Endothelial cell of umbilical vein (primary cell): Measurements from ENCODE around the gene FUT6. TPM values are rescaled to one million over a fixed set of nuclear protein-coding genes. Genes with fewer than 3 reads are reported as not detected.

Source experiments
- BruUV-seq: library from RNA; stranded (reverse); fragments of 400-500 nt; replicated peaks from 2 replicates; lab custom pipeline; 2021; lab: Mats Ljungman, UMichigan
- CTCF ChIA-PET: fragments of 300-600, 350-600 bp; sonication (Branson Sonifier 250); formaldehyde crosslinking; loops from one replicate; lab custom pipeline; 2021; ENCODE audit warnings: antibody characterized with exemption, inconsistent platforms; lab: Charles Lee
- POLR2A ChIA-PET: fragments of 300-600, 350-600 bp; sonication (Branson Sonifier 250); formaldehyde crosslinking; loops from one replicate; lab custom pipeline; 2021; ENCODE audit warnings: antibody characterized with exemption, inconsistent platforms; lab: Charles Lee
- DNase-seq: peaks from one replicate; pipeline ENCODE4 v3.0.0-alpha.2; 2011; ENCODE audit warnings: low read depth, low spot score
- FAIRE-seq: peaks from 2 replicates; lab custom pipeline; 2011; peaks lifted over from hg19 to GRCh38; lab: Jason Lieb, UNC
- H2AFZ ChIP-seq: 2 replicates; pipeline ENCODE4 v1.6.0; 2012; ENCODE audit warnings: low read depth, low read length, control low read depth, inconsistent platforms
- H3K27ac ChIP-seq: 2 replicates; pipeline ENCODE4 v1.5.1; 2011; ENCODE audit warnings: low read depth, mild to moderate bottlenecking, control low read depth, low read length, moderate library complexity; ENCODE audit not compliant: insufficient read depth
- H3K27me3 ChIP-seq, 2 experiments: 2 replicates each; pipeline versions ENCODE4 v1.6.0 to v1.6.1; 2011; ENCODE audit warnings: low read length in 2 of 2, mixed read lengths in 1 of 2; ENCODE audit not compliant: control insufficient read depth in 2 of 2, insufficient read depth in 2 of 2
- H3K36me3 ChIP-seq, 2 experiments: 2 replicates in 1 of 2; 3 replicates in 1 of 2; pipeline ENCODE4 v1.5.1; 2011; ENCODE audit warnings: low read length in 2 of 2, mild to moderate bottlenecking in 1 of 2, moderate library complexity in 1 of 2; ENCODE audit not compliant: control insufficient read depth in 2 of 2, insufficient read depth in 2 of 2; ENCODE audit errors: extremely low read depth in 1 of 2
- H3K4me1 ChIP-seq: 3 replicates; pipeline ENCODE4 v1.5.1; 2011; ENCODE audit warnings: mild to moderate bottlenecking, low read length; ENCODE audit not compliant: control insufficient read depth, insufficient read depth; ENCODE audit errors: extremely low read depth
- H3K4me2 ChIP-seq: 2 replicates; pipeline ENCODE4 v1.6.1; 2011; ENCODE audit warnings: low read length, control low read depth, mixed read lengths; ENCODE audit not compliant: insufficient read depth
- H3K4me3 ChIP-seq, 3 experiments: fragments of 200-600 bp in 1 of 3; sonication (generic), shearing (Covaris generic) in 1 of 3; replicated peaks in 1 of 3; 2 replicates each; pipeline ENCODE4 v1.5.1; 2011 to 2016; ENCODE audit warnings: control low read depth in 3 of 3, low read length in 3 of 3, mild to moderate bottlenecking in 2 of 3, inconsistent platforms in 1 of 3, low read depth in 1 of 3, moderate library complexity in 1 of 3; ENCODE audit not compliant: insufficient read depth in 1 of 3
- H3K79me2 ChIP-seq: 2 replicates; pipeline ENCODE4 v1.6.0; 2012; ENCODE audit warnings: low read length, inconsistent platforms; ENCODE audit not compliant: control insufficient read depth, insufficient read depth
- H3K9ac ChIP-seq: replicated peaks from 2 replicates; pipeline ENCODE3; 2011; ENCODE audit warnings: low read length, control low read depth; ENCODE audit not compliant: insufficient read depth; ENCODE audit errors: extremely low read depth
- H3K9me1 ChIP-seq: replicated peaks from 3 replicates; pipeline ENCODE4 v1.6.0; 2011; ENCODE audit warnings: mild to moderate bottlenecking, low read length; ENCODE audit not compliant: control insufficient read depth, insufficient read depth; ENCODE audit errors: extremely low read depth
- H3K9me3 ChIP-seq: replicated peaks from 2 replicates; pipeline ENCODE4 v1.5.1; 2012; ENCODE audit warnings: low read length, inconsistent platforms; ENCODE audit not compliant: control insufficient read depth, insufficient read depth
- H4K20me1 ChIP-seq: replicated peaks from 2 replicates; pipeline ENCODE3; 2011; ENCODE audit warnings: mild to moderate bottlenecking, low read length; ENCODE audit not compliant: control insufficient read depth, insufficient read depth; ENCODE audit errors: extremely low read depth
- CTCF ChIP-seq, 2 donors: IDR thresholded peaks; 1 replicate in 1 of 2; 2 replicates in 1 of 2; pipeline ENCODE4 v1.5.1; 2011; ENCODE audit warnings: low read length in 2 of 2, mild to moderate bottlenecking in 2 of 2, moderate library complexity in 2 of 2, control low read depth in 1 of 2, inconsistent platforms in 1 of 2, low read depth in 1 of 2; ENCODE audit not compliant: insufficient read depth in 1 of 2; ENCODE audit errors: extremely low read depth in 1 of 2
- EZH2 ChIP-seq: IDR thresholded peaks from 2 replicates; pipeline ENCODE4 v1.6.1; 2012; ENCODE audit warnings: borderline replicate concordance, low read depth, mild to moderate bottlenecking, moderate library complexity, low read length, inconsistent platforms; ENCODE audit not compliant: severe bottlenecking
- FOS ChIP-seq: IDR thresholded peaks from 2 replicates; pipeline ENCODE4 v1.6.1; 2011; ENCODE audit warnings: mild to moderate bottlenecking, low read length, moderate library complexity, borderline replicate concordance; ENCODE audit not compliant: insufficient read depth
- GATA2 ChIP-seq: IDR thresholded peaks from 2 replicates; pipeline ENCODE4 v1.7.0; 2011; ENCODE audit warnings: low read depth, mild to moderate bottlenecking, moderate library complexity, mixed read lengths, low read length; ENCODE audit not compliant: insufficient read length, insufficient read depth
- JUN ChIP-seq: IDR thresholded peaks from 2 replicates; pipeline ENCODE4 v1.6.1; 2011; ENCODE audit warnings: borderline replicate concordance, low read depth; ENCODE audit not compliant: insufficient read length, insufficient read depth
- MAX ChIP-seq: IDR thresholded peaks from 2 replicates; pipeline ENCODE4 v1.6.1; 2011; ENCODE audit not compliant: insufficient read depth, insufficient read length
- MYC ChIP-seq: IDR thresholded peaks from one replicate; pipeline ENCODE4 v1.6.1; 2011; ENCODE audit warnings: mild to moderate bottlenecking, low read depth, low read length
- POLR2A ChIP-seq: IDR thresholded peaks from 2 replicates; pipeline ENCODE4 v1.6.1; 2012; ENCODE audit warnings: low read depth, mild to moderate bottlenecking, control low read depth, low read length
- POLR2AphosphoS5 ChIP-seq: IDR thresholded peaks from 2 replicates; pipeline ENCODE4 v1.6.1; 2012; ENCODE audit warnings: low read depth, mild to moderate bottlenecking, control low read depth, low read length, moderate library complexity; ENCODE audit not compliant: insufficient read depth
- dilution Hi-C: fragments of 300-500 bp; cut with MboI; formaldehyde crosslinking; loops from one replicate; pipeline ENCODE4 v1.15.0; 2019; ENCODE audit warnings: low sequenced_read_pairs; ENCODE audit not compliant: extremely low pct_ligation_motif_present
- intact Hi-C: fragments of 100-400 bp; cut with micrococcal nuclease; formaldehyde crosslinking; loops from one replicate; pipeline ENCODE4 v1.10.0; 2022
- polyA plus RNA-seq, 4 experiments: library from polyadenylated mRNA; depleted of rRNA in 3 of 4; stranded (reverse) in 3 of 4; unstranded in 1 of 4; fragments of >200 nt; gene quantifications; 2 replicates each; pipeline versions ENCODE4 v1.2.1 to v1.2.3, GENCODE V29; 2011 to 2012; ENCODE audit warnings: missing spikeins in 1 of 4
- total RNA-seq: library from RNA; stranded (reverse); gene quantifications from 2 replicates; pipeline ENCODE4 v1.2.3, GENCODE V29; 2021

The FUT6 gene
- total and polyA plus RNA-seq, 2 donors (not counting 3 experiments of a cell fraction or from before 2014, with no cell fraction given): not detected

- FAIRE-seq: no peak
- no TSS peak for BruUV-seq
- no peaks in the 10 kb centered on the region for H3K36me3 ChIP-seq
- ChIA-PET POLR2A (interaction anchor here (0.9 to 1.1 kb wide), 3 partner anchors 25 to 164 kb away, joined by 3 to 14 read pairs (median 4); partner anchors contain the start of gene VMAC), CTCF (interaction anchor here (0.5 to 2.3 kb wide), 45 partner anchors 8 to 396 kb away, joined by 3 to 76 read pairs (median 6); partner anchors contain the start of genes CATSPERD, DUS3L, FUT6 and NDUFA11)
- H3K9me1 ChIP-seq: peaks cover 2% of the 10 kb centered on the region
- dilution Hi-C loops (no loop called here), intact Hi-C loops (loop anchor here (10.0 kb wide), 1 partner anchor 181 kb away; no protein-coding TSS in a partner anchor)
- H3K4me2 ChIP-seq: peak overlapping the region; percentile 45
- H3K27ac ChIP-seq: no peak overlapping the region
- H3K9me3 ChIP-seq: no peaks in the 10 kb centered on the region
- DNase-seq: no peak
- H3K4me1 ChIP-seq: peaks cover 5% of the 10 kb centered on the region
- peak overlapping the region in 1 of 3 experiments; percentile 2 for H3K4me3 ChIP-seq
- H3K9ac ChIP-seq: no peak overlapping the region
- H3K27me3 ChIP-seq: peaks cover 2 to 7% of the 10 kb centered on the region in 2 experiments
- H2AFZ ChIP-seq: peak overlapping the region; percentile 78
- no peaks in the 10 kb centered on the region for H3K79me2 ChIP-seq
- no peaks in the 10 kb centered on the region for H4K20me1 ChIP-seq
- TF ChIP-seq EZH2 (no peak), MAX (no peak), POLR2A (no peak), FOS (no peak), GATA2 (no peak), MYC (no peak), POLR2AphosphoS5 (no peak), CTCF (IDR thresholded peaks at IDR 0.05; ENCODE audit: extremely low read depth in 1 of 2, insufficient read depth in 1 of 2, low read depth in 1 of 2, low read length in 2 of 2) (no peak), JUN (no peak)
These were observed 36.1 kb downstream of the FUT6 start for GRCh38 chr19:5803441-5803751.
